Fibroblast of skin of right quadriceps (primary cell): ENCODE data around the gene GALT.

ENCODE experiments used
- DNase-seq: peaks from one replicate; pipeline ENCODE4 v3.0.0-alpha.2; 2013

Gene GALT

DNA sequence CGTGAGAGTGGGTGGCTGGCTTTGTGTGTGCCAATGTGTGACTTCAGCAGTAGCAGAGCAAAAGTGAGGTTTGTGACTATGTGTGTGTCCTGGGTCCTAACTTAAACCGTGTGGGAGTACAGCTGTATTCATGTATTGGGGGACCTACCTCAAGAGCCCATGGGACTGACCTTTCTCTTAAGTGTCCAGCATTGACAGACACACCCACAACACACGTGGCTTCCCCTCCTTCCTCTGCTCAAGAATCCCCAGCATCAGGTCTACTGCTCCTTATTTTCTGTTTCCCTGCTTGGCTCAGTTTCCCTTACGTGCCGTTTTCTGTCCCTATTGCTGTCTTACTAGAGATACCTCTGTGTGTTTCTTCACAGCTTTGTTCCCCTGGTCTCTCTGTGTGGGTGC is 6.1 kb downstream of the GALT start:
- no peak for DNase-seq

DNA sequence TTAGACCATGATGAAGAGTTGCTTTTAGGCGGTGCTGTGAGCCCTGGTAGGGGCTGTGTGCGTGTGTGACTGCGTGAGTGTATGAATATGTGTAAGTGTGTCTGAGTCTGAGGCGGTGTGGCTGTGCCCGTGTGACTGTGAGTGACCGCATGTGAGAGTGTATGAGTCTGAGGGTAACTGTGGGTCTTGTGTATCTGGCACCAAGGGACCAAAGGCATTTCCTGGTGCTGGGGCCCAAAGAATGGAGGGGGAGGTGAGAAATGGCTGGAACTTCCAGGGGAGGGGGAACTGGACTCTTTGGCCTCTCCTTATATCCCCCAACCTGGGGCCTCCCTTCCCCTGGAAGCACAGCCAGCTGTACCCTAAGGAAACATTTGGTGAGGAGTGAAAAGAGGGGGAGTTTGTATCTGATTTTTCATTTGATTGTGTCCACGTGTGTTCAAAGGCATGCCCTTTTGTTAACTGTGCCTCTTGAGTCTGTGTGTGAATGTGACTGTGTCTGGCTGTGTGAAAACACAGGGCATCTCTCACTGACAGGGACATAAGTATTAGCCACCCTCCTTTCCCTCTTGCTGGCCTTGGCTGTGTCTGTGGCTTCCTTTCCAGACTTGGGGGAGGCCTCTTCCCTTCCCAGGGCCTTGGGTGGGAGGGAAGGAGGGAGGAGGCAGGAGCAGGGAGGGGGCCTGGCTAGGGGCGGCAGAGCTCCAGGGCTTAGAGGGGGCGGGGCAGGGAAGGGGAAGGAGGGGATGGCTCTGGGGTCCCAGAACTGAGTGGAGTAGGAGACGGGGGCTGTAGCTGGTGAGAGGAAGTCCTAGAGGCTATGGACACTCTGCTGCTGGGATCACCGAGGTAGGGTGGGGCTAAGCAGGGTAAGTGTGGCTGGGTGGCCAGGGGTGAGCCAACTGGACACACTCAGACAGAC is 6.9 kb downstream of the GALT start:
- DNase-seq = peak; percentile 72

DNA sequence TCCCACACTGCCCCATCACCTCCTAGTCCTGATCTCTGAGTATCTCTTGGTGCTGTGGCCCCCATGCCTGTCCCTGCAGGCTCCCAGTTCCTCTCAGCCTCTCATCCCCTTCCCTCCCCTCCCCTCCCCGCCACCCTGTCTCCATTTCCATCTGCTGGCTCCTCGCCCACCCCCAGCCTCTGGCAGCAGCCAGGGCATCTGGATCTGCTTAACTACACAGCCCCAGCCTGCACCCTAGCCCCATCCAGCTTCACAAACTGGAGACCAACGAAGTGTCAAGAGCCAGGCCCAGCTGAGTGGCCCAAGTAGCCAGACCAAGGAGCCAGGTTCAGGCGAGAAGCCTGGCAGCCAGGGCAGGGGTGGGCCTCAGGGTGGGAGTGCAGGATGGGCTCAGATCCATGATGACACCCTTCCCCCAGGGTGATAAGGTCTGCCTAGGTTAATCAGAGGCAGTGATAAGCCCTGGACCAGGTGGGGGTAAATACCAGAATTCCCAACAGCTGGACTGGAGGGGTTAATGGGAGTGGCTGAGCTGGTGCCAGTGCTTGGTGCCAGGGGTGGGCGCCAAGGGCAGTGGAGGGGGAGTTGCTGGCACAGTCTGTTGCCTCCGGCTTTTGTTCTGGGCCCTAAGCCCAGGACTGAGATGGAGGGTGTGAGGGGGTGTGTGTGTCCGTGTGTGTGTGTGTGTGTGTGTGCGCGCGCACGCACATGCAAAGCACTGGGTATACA is 8.0 kb downstream of the GALT start:
- peak; percentile 87 for DNase-seq

DNA sequence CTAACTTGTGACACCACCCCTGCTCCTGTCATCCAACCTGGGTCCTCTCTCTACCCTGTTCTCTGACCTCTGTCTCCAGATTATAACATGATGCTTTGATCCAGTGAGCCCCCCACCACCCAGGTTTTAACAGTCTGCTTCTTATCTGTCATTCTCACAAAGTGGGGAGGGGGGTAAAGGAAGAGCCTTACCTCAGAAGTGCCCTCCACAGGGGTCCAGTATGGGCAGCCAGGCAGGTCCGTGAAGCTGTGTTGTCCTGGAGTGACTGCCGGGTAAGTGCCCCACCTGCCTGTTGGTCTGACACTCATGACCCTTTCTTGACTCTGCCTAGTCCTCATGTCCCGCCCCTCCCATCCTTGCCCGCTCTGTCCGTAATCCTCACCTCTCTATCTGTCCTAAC is 8.9 kb downstream of the GALT start:
- no peak for DNase-seq

DNA sequence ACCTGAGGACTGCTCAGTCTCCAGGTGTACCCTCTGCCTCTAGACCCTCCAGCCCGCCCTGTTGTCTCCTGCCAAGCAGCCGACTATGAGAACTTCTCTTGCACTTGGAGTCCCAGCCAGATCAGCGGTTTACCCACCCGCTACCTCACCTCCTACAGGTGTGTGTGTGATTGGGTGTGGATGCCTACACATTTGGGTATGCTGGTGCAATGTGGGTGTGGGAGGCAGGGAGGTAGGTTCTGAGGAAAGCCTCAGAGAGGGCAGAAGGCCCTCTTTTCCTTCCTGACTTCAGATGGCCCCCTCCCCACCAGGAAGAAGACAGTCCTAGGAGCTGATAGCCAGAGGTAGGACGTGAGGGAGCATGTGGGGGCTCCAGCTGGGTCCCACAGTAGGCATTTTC is 10.5 kb downstream of the GALT start:
- DNase-seq = no peak

DNA sequence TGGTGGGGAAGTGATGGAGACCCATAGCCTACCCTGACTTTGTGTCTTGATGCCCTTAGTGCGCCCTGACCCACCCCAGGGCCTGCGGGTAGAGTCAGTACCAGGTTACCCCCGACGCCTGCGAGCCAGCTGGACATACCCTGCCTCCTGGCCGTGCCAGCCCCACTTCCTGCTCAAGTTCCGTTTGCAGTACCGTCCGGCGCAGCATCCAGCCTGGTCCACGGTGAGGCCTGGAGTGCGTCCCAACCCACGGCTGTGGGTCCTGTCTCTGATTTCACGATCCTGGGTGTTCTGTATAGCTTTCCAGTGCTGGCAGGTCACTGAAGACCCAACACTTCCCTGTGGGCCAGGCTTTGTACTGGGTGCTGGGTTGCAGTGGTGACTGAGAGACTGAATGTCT is 12.0 kb downstream of the GALT start:
- DNase-seq = no peak

DNA sequence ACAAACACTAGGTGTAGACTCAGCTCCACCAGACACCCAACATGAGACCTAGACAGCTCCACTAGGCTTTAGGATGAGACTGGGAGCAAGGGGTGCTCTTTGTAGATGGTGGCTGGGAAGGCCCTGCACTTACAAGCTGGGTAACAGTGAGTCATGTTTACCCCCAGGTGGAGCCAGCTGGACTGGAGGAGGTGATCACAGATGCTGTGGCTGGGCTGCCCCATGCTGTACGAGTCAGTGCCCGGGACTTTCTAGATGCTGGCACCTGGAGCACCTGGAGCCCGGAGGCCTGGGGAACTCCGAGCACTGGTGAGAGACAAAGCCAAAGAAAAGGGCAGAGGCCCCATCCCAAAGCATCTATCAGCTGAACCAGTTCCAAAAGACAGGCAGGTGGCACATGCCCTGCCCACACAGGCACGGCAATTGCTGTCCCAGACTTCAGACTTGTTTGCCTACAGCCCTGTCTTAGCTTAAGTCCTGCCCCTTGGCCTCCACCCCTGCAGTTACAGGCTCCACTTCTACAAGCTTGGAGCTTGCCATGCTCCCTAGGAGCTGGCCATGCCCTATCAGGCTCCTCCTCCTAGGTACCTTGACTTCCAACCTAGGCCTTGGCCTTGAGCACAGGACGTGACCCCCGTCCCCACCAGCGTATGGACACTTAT is 13.2 kb downstream of the GALT start:
- DNase-seq = no peak

DNA sequence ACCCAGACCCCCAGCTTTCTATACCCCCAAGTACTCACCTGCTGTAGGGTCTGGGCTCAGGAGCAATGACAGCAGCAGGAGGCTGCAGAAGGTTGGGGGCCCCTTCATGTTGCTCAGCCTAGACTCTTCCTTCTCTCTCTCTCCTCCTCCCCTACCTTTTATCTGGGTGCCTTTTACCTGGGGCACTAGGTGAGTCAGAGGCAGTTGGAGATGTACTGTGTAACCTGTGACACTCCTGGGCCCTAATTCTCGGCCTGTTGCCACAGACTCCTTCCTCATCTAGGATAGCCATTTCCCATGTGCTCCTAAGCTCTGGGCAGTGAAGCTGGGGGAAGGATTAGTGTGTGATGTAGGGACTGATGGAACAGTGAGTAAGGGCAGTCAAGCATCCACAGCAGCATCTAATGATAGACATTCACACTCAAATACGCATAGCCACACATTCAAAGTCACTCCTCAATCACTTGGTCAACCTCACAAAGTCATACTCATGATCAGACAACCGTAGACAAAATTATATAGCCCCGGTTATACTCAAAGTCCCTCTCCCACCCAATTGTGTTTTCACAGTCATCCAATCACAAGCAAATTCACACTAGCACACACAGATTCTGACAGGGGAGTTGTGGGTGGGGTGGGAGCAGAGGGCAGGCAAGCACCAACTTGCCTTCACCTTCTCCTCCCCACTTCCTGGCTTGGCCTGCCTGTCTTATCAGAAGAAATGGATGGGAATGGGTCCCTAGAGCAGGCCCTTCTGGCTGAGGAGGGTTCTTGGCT is 16.2 kb downstream of the GALT start, which contains the start of gene CCL27:
Gene CCL27 (minus strand): TSS at position 132 of the 777 bp plus-strand sequence. CDS start 24 bp downstream, at position 108.
- DNase-seq = no peak

DNA sequence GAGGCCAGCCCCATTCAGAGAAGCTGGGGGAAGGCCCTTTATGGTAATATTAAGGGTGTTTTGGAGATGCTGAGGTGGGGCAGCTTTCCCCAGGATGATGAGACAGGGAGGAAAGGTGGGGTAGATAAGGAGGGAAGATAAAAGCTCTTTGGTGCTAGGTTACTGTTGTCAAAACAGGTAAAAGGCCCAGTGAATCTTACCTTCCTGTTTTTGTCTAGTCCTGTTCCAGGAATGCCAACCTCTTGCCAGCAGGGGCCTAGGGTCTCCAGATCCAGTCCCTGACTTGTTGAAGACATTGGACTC is 16.8 kb downstream of the GALT start:
- DNase-seq = no peak

DNA sequence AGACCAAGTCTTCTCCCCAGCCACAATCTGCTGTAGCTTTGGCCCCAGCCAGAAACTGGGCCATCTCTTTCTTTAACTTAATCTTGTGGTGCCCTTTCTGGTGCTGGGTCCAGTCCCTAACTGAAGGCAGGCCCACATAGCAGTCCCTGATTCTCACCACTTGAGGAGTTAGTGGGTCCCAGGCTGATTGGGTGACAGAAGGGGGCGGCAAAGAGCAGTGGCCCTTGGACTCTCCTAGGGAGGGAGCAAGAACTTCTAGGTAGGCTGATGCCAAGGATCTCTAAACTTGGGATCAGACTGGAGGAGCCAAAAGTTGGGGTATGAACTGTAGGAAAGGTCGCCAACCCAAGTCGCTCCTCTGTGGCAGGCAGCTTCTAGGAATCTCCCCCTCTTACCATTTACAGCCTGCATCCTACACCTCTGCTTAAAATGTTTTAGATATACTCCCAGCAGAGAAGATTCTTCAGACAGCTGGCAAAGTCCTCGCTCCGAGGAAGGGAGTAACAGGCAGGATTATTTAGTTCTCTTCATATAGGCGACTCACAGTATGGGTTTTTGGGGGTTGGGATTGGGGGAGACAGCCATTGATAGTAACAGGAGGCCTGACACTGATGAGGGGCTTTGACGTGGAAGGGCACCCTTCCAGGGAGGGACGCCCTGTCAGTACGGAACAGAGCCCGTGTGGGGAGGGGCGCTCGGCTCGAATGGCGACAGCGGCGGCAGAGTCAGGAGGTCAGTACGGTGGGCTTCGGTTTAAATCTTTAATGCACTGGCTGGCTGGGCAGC is 18.0 kb downstream of the GALT start:
- DNase-seq = peak; percentile 66

DNA sequence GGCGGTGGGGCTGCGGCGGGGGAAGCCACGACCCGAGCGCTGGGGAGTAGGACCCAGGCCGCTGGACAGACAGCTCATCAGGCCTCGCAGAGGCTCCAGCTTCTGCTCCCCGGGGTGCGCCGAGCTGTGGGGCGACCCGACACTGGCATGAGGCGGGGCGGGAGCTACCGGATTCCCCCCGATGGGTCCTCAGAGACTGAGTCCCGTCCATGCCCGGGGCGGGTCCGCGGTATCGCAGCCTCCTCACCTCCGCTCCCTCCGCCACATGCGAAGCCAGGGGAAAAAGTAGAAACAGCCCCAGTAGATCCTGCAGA is 18.5 kb downstream of the GALT start:
- DNase-seq = no peak

DNA sequence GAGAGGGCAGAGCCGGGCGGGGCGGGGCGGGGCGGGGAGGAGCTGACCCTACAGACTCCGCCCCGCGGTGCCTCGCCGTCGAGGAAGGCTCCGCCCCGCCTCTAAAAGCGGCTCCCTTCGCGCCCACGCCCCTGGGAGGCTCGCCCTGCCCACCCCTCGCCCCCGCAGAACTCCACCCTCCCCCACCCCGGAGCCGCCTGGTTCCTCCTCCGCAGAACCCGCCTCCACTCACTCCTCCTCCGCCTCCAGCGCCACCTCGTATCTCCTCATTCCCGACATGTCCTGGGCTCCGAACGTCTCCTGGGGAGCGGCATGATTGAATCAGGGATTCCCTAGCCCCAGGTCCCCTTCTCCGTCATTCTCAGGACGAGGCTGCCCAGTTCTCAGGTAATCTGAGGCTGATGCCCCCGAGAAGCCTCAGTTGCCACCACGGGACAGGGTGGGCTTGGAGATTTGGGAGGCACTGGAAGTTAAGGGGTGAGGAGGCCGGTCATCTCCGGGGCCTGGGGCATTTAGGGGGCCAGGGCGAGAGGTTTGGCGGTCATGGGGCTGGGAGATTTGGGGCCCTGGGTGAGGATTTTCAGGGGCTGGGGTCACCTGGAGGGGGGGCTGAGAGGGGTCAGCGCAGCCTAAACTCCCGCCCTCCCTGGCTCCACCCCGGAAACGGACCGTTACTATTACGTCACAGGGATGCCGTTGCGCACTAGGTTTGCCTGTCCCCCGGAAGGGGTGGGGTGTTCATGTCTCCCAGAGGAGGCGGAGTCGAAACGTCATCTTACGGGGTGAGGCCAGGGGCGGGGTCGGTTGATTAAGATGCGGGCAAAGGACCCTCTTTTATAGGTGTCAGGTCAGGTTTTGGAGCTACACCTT is 19.1 kb downstream of the GALT start:
- DNase-seq = peak; percentile 95

DNA sequence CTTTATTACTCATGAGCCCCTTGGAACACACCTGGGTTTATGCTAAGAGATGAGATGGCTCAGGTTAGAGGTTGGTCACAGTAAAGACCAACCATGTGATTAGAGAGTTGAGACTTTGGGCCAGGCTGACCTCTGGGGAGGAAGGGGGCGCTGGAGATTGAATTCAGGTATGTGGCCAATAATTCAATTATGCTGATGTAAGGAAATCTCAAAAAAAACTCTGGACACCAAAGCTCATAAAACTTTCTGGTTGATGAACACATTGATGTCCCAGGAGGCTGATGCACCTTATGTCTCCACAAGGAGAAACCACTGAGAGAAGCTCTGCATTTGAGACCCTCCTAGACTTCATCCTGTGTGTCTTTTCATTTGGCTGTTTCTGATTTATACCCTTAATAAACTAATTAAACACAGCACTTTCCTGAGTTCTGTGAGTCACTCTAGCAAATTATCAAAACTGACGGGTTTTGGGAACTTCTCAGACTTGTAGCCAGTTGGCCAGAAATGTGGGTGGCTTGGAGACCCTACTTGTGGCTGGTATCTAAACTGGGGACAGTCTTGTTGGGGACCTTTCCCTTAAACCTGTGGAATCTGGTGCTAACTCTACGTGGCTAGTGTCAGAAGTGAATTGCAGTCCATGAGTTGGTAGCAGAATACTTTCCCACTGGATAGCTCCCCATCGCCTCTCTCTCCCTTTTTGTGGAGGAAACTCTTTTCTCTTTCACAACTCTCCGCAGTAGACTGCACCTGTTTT is 23.5 kb downstream of the GALT start:
- no peak for DNase-seq

DNA sequence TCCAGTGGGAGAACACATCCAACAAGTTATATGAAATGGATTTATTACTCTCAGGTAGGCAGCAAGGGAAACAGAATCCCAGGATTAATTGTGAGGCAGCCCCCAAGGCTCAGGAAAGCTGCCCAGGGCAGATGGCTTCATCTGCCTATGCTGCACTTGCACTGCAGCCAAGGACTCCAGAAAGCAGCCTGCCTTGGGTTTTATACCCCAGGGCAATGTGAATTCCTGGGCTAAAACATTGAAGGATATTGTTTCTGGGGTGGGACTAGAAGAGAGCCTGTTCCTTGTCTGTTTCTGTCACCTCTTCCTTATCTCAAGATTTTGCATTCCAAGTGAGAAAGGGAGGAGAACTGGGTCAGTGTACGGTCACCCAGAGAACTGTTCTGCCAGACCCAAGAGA is 24.8 kb downstream of the GALT start:
- no peak for DNase-seq

DNA sequence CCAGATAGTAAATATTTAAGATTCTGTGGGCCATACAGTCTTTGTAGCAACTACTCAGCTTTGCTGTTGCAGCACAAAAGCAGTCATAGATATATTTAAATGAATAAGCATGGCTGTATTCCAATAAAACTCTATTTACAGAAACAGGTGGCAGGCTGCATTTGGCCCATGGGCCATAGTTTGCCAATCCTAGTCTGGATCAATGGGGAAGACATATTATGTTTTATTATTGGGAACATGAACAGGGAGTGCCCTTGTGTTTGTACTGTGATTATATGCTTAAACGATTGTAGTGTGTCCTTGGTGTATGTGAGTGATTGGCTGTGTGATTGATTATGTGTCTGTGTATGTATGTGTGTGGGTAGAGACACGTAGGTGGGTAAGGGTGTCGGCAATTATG is 28.0 kb downstream of the GALT start:
- DNase-seq = no peak

DNA sequence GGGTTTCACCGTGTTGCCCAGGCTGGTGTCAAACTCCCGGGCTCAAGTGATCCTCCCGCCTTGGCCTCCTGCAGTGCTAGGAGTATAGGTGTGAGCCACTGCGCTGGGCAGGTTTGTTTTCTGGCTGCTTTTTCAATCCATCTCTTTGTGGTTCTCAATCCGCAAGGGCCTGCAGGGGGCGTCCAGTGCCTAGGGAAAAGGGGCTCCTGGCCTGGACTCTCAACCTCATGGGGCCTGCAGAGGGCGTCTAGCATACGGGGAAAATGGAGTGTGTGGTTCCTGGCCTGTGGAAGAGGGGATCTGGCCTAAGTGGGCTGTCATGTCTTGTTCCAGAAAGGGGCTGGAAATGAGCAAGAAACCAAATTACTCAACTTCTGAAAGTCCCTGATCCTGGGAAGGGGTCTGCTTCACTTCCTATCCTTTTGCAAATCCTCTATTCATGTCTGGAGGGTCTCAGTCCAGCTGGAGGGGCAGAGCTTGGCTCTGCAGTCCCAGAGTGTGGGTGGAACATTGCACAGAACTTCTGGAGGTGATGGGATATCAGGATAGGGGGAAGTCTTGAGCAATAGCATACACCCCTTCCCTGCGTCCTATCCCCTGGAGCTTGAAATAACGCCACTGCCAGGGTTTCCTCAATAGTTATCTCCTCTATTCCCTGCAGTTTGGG is 28.7 kb downstream of the GALT start:
- peak; percentile 67 for DNase-seq

DNA sequence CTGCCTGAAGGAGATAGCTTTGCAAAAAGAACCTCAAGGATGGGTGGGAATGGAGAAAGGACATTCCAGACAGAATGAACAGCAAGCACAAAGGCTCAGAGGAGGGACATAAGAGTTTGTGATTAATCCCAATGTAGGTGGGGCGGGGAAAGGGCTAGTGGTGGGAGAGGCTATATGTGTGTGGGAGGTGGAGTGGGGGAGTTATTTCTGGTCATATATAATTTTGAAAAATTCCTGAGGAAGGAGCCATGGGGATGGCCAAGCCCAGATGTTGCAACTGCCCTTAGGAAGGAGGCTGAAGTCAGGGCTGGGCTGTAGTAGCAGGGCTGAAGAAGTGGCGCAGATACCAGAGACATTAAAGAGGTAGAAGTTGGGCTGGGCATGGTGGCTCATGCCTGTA is 29.4 kb downstream of the GALT start:
- no peak for DNase-seq

DNA sequence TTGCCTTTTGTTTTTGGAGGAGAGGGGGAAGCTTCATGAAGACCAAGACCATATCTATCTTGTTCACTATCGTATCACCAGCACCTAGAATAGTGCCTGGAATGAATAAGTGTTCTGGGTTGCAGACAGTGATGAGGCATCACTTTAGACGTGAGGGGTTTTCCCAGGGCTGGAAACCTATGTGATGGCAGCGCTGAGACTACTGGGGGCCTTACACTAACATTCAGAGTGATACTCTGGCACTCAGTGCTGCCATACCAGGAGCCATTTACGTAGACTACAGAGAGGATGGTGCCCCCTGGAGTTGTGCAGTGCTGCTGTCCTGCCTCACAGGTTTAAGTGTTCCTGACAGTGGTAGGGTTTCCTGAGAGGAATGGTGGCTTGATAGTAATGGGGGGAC is 37.7 kb downstream of the GALT start:
- DNase-seq = no peak

DNA sequence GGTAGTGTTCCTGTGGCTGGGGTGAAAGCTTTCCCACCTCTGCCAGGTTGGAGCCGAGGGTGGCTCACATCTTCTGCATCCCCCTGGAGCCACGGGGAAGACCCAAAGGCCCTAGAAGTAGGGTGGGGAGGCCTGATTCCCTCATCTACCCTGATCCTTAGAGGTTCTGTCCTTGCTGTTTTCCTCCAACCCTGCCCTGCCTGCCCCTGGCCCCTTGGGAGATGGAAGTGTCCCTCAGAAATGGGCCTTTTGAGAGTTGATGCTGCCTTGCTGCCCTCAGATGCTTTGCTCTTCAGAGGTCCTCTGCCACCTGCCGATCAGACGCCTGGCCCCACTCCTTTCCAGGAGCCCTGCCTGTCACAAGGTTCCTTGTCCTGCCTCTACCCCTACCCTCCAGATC is 38.3 kb downstream of the GALT start:
- no peak for DNase-seq

DNA sequence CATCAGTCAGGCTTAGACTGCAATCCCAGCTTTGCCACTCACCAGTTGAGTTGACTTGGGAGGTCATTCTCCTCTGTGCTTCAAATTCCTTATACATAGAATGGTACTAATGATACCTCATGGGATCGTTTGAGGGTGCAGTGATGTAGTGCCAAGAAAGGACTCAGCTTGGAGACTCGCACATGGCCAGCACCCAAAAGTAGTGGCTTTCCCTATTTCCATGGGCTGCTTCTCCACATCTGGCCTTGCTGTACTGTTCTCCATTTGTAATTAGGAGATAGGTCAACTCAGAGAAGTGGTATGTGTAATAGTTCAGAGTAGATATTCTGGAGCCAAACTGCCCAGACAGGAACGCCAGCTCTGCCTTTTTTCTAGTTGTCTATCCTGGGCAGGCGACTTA is 39.1 kb downstream of the GALT start:
- no peak for DNase-seq
